ENCODE results near the gene POLR2B. TPM values are rescaled to one million over a fixed set of nuclear protein-coding genes. Genes with fewer than 3 reads are reported as not detected.
"Not testable (repeated sequence)": the region's sequence is repeated elsewhere in the genome, so short reads cannot be mapped to it uniquely, and the experiment has no call there.

The POLR2B gene
- polyA plus RNA-seq (2011; rRNA removed) (116 and 163 TPM in 2 replicates), polyA minus RNA-seq (2011; rRNA and poly(A)+ RNA removed) (64.5 and 107 TPM in 2 replicates)

- ChIA-PET POLR2A (interaction anchor here (0.7 to 2.3 kb wide), 7 partner anchors 9 to 102 kb away, joined by 3 to 14 read pairs (median 6); partner anchors contain the start of gene REST), CTCF (interaction anchor here (3.1 kb wide), 1 partner anchor 185 kb away, joined by 22 read pairs; no protein-coding TSS in a partner anchor)
- Histone ChIP-seq H3K27ac (ENCODE audit: low read depth, low read length) (peak within 1 kb of the TSS; percentile 94), H3K9me3 (ENCODE audit: control insufficient read depth, insufficient read depth, low read length) (no peaks in the 10 kb centered on the region; the same call in 1 of the 2 replicates), H3K4me3 (ENCODE audit: low read depth, low read length) (peak within 1 kb of the TSS; percentile 98), H3K27me3 (ENCODE audit: control insufficient read depth, insufficient read depth, low read length) (no peaks in the 10 kb centered on the region)
- no peak for TF ChIP-seq CTCF (IDR thresholded peaks at IDR 0.05; ENCODE audit: low read depth, low read length)
- DNase-seq (ENCODE audit: low read depth, low spot score): peak; percentile 70
These were observed at the start of gene POLR2B for GRCh38 chr4:56978750-56979303. POLR2B (plus strand) TSS chr4:56978896; CDS start chr4:56978986, 90 bp downstream.

GRCh38 chr4:56930638-56931037, 48.1 kb upstream of the POLR2B start:
- Histone ChIP-seq H3K27me3 (ENCODE audit: control insufficient read depth, insufficient read depth, low read length) (no peaks in the 10 kb centered on the region), H3K27ac (ENCODE audit: low read depth, low read length) (no peak overlapping the region), H3K9me3 (ENCODE audit: control insufficient read depth, insufficient read depth, low read length) (no peaks in the 10 kb centered on the region), H3K4me3 (ENCODE audit: low read depth, low read length) (no peak overlapping the region)
- TF ChIP-seq CTCF (IDR thresholded peaks at IDR 0.05; ENCODE audit: low read depth, low read length): no peak
- ChIA-PET POLR2A (no interaction called here), CTCF (no interaction called here)
- DNase-seq (ENCODE audit: low read depth, low spot score): no peak

- no peak for TF ChIP-seq CTCF (IDR thresholded peaks at IDR 0.05; ENCODE audit: low read depth, low read length)
- ChIA-PET POLR2A (interaction anchor here (0.7 kb wide), 1 partner anchor 23 kb away, joined by 3 read pairs; no protein-coding TSS in a partner anchor), CTCF (interaction anchor here (0.6 to 0.8 kb wide), 2 partner anchors 28 to 410 kb away, joined by 3 read pairs; no protein-coding TSS in a partner anchor)
- DNase-seq (ENCODE audit: low read depth, low spot score): no peak
- H3K9me3 ChIP-seq (ENCODE audit: control insufficient read depth, insufficient read depth, low read length): no peaks in the 10 kb centered on the region
- H3K4me3 ChIP-seq (ENCODE audit: low read depth, low read length): no peak overlapping the region
- H3K27ac ChIP-seq (ENCODE audit: low read depth, low read length): no peak overlapping the region
- H3K27me3 ChIP-seq (ENCODE audit: control insufficient read depth, insufficient read depth, low read length): no peaks in the 10 kb centered on the region
These were observed 46.8 kb upstream of the POLR2B start for GRCh38 chr4:56931924-56932323.

GRCh38 chr4:56937262-56937661, 41.4 kb upstream of the POLR2B start:
- CTCF ChIA-PET: no interaction called here
- no peak for TF ChIP-seq CTCF (IDR thresholded peaks at IDR 0.05; ENCODE audit: low read depth, low read length)
- DNase-seq (ENCODE audit: low read depth, low spot score): peak; percentile 61
- H3K27ac ChIP-seq (ENCODE audit: low read depth, low read length): peak overlapping the region; percentile 59
- POLR2A ChIA-PET: interaction anchor here (0.7 to 1.8 kb wide), 2 partner anchors 11 to 21 kb away, joined by 3 to 4 read pairs; no protein-coding TSS in a partner anchor
- H3K27me3 ChIP-seq (ENCODE audit: control insufficient read depth, insufficient read depth, low read length): no peaks in the 10 kb centered on the region
- no peak overlapping the region for H3K4me3 ChIP-seq (ENCODE audit: low read depth, low read length)
- H3K9me3 ChIP-seq (ENCODE audit: control insufficient read depth, insufficient read depth, low read length): no peaks in the 10 kb centered on the region

- CTCF ChIA-PET; H3K4me3 ChIP-seq (ENCODE audit: low read depth, low read length); H3K9me3 ChIP-seq (ENCODE audit: control insufficient read depth, insufficient read depth, low read length); H3K27me3 ChIP-seq (ENCODE audit: control insufficient read depth, insufficient read depth, low read length); H3K27ac ChIP-seq (ENCODE audit: low read depth, low read length); DNase-seq (ENCODE audit: low read depth, low spot score); POLR2A ChIA-PET: not testable (repeated sequence)
These were observed 38.9 kb upstream of the POLR2B start for GRCh38 chr4:56939826-56940225.
